Aorta (tissue), 5 donors: ENCODE results near the gene GPC3. TPM values are rescaled to one million over a fixed set of nuclear protein-coding genes. Genes with fewer than 3 reads are reported as not detected.

Experiments
- ATAC-seq: fragments of 200-7000 bp; cut with Tn5 transposase; one replicate; pipeline ENCODE4 v1.9.1; 2022; ENCODE audit warnings: moderate library complexity; ENCODE audit not compliant: low FRiP score
- DNase-seq, 2 donors: peaks; one replicate each; pipeline ENCODE4 v3.0.0-alpha.2; 2020
- H3K27ac ChIP-seq, 2 donors: one replicate each; pipeline ENCODE4 v1.5.1; 2013; ENCODE audit warnings: low read length in 2 of 2, mild to moderate bottlenecking in 2 of 2, moderate library complexity in 2 of 2, control low read depth in 1 of 2, inconsistent platforms in 1 of 2, low read depth in 1 of 2
- H3K27me3 ChIP-seq, 2 donors: one replicate each; pipeline ENCODE4 v1.6.1; 2013; ENCODE audit warnings: control low read depth in 1 of 2, low read length in 1 of 2, mild to moderate bottlenecking in 1 of 2, moderate library complexity in 1 of 2; ENCODE audit not compliant: insufficient read depth in 2 of 2, control insufficient read depth in 1 of 2
- H3K36me3 ChIP-seq, 2 donors: one replicate each; pipeline ENCODE4 v1.6.1; 2013; ENCODE audit warnings: control low read depth in 1 of 2, low read length in 1 of 2, mild to moderate bottlenecking in 1 of 2; ENCODE audit not compliant: insufficient read depth in 2 of 2, control insufficient read depth in 1 of 2
- H3K4me1 ChIP-seq, 2 donors: one replicate each; pipeline ENCODE4 v1.6.1; 2013; ENCODE audit warnings: low read length in 2 of 2, control low read depth in 1 of 2, mild to moderate bottlenecking in 1 of 2, moderate library complexity in 1 of 2; ENCODE audit not compliant: insufficient read depth in 2 of 2, control insufficient read depth in 1 of 2
- H3K4me3 ChIP-seq, 2 donors: one replicate each; pipeline ENCODE4 v1.5.1; 2013; ENCODE audit warnings: low read length in 2 of 2, control low read depth in 1 of 2, mild to moderate bottlenecking in 1 of 2
- H3K9me3 ChIP-seq: one replicate; pipeline ENCODE4 v1.6.1; 2013; ENCODE audit warnings: mild to moderate bottlenecking, low read length; ENCODE audit not compliant: control insufficient read depth
- WGBS, 2 donors: extraction: QIAGEN DNeasy Blood & Tissue Kit; methylation state at CpG; one replicate each; pipeline ENCODE4 v1.1.7; 2013; 5-methylcytosine and 5-hydroxymethylcytosine counted together
- intact Hi-C, 2 donors: fragments of 100-400 bp; cut with DNase I; formaldehyde crosslinking; loops; one replicate each; pipeline versions ENCODE4 v1.14.2 to v1.15.0; 2022
- polyA plus RNA-seq, 2 donors: library from polyadenylated mRNA; stranded (reverse); fragments of 200-250 nt; gene quantifications; one replicate each; pipeline ENCODE4 v1.2.3, GENCODE V29; 2013
- total RNA-seq, 2 donors: library from RNA; stranded (reverse); fragmentation: NEBNext Ultra II Directional; extraction: Animal tissue kit (Norgen Biotek cat#: 25700); gene quantifications; one replicate each; pipeline ENCODE4 v1.2.1, GENCODE V29; 2021
- donor health status: healthy with polysubstance abuse.
- donor health status: Bipolar disorder and iron deficiency.
- donor health status: DM: no; HTN: no; CAD: no.
- donor health status: DM: no; HTN: no; CAD: no.
- donor health status: DM: yes; HTN: yes; CAD: no.

The GPC3 gene
- total and polyA plus RNA-seq, 4 donors: 1.1 to 13.2 (median 5.0) TPM

GRCh38 chrX:133850399-133850798 is 135.0 kb downstream of the GPC3 start:
- intact Hi-C loops: no loop called here
- no peak for ATAC-seq
- 77 to 92% methylated on average over 2 of the region's 2 CpGs for WGBS, 2 donors
- Histone ChIP-seq H3K9me3 (no peaks in the 10 kb centered on the region), H3K4me3 (no peak overlapping the region), H3K36me3 (no peaks in the 10 kb centered on the region), H3K27ac (no peak overlapping the region), H3K27me3 (peaks cover 0 to 3% of the 10 kb centered on the region in 2 donors), H3K4me1 (no peaks in the 10 kb centered on the region)
- no peak for DNase-seq

- H3K36me3 ChIP-seq: no peaks in the 10 kb centered on the region
- DNase-seq: no peak
- ATAC-seq: no peak
- H3K27me3 ChIP-seq: peaks cover 0 to 3% of the 10 kb centered on the region in 2 donors
- H3K9me3 ChIP-seq: no peaks in the 10 kb centered on the region
- intact Hi-C loops: no loop called here
- H3K4me3 ChIP-seq: no peak overlapping the region
- no peak overlapping the region for H3K27ac ChIP-seq
- H3K4me1 ChIP-seq: no peaks in the 10 kb centered on the region
Observed at GRCh38 chrX:133849676-133850075, 135.7 kb downstream of the GPC3 start.

- no peak overlapping the region for H3K27ac ChIP-seq
- intact Hi-C loops: no loop called here
- no peaks in the 10 kb centered on the region for H3K27me3 ChIP-seq
- H3K36me3 ChIP-seq: no peaks in the 10 kb centered on the region
- ATAC-seq: no peak
- DNase-seq: no peak
- no peaks in the 10 kb centered on the region for H3K9me3 ChIP-seq
- WGBS, 2 donors: 9 to 24% methylated on average over 6 of the region's 6 CpGs
- peak overlapping the region in 1 of 2 donors; percentile 20 for H3K4me3 ChIP-seq
- H3K4me1 ChIP-seq: no peaks in the 10 kb centered on the region
Observed at GRCh38 chrX:133847340-133847994, 137.9 kb downstream of the GPC3 start.

- intact Hi-C loops: no loop called here
- Histone ChIP-seq H3K9me3 (no peaks in the 10 kb centered on the region), H3K27me3 (no peaks in the 10 kb centered on the region), H3K27ac (no peak overlapping the region), H3K4me3 (no peak overlapping the region), H3K36me3 (no peaks in the 10 kb centered on the region), H3K4me1 (no peaks in the 10 kb centered on the region)
- ATAC-seq (no peak), DNase-seq (no peak)
- WGBS, 2 donors: 11 to 17% methylated on average over 2 of the region's 2 CpGs
Observed at GRCh38 chrX:133846311-133846710, 139.1 kb downstream of the GPC3 start.

- DNase-seq (no peak), ATAC-seq (no peak)
- 93 to 98% methylated on average over 2 of the region's 2 CpGs for WGBS, 2 donors
- H3K36me3 ChIP-seq: no peaks in the 10 kb centered on the region
- no peak overlapping the region for H3K4me3 ChIP-seq
- H3K9me3 ChIP-seq: no peaks in the 10 kb centered on the region
- H3K4me1 ChIP-seq: no peaks in the 10 kb centered on the region
- intact Hi-C loops: no loop called here
- no peaks in the 10 kb centered on the region for H3K27me3 ChIP-seq
- no peak overlapping the region for H3K27ac ChIP-seq
Observed at GRCh38 chrX:133840415-133840814, 145.0 kb downstream of the GPC3 start.

- 57 to 72% methylated on average over 5 of the region's 5 CpGs for WGBS, 2 donors
- H3K27ac ChIP-seq: no peak overlapping the region
- ATAC-seq: no peak
- intact Hi-C loops: no loop called here
- H3K9me3 ChIP-seq: no peaks in the 10 kb centered on the region
- DNase-seq: no peak
- no peak overlapping the region for H3K4me3 ChIP-seq
- H3K27me3 ChIP-seq: no peaks in the 10 kb centered on the region
- H3K4me1 ChIP-seq: no peaks in the 10 kb centered on the region
- no peaks in the 10 kb centered on the region for H3K36me3 ChIP-seq
Observed at GRCh38 chrX:133838761-133839676, 146.4 kb downstream of the GPC3 start.

GRCh38 chrX:133837091-133837490 is 148.3 kb downstream of the GPC3 start:
- Histone ChIP-seq H3K4me3 (no peak overlapping the region), H3K9me3 (no peaks in the 10 kb centered on the region), H3K36me3 (no peaks in the 10 kb centered on the region), H3K27ac (no peak overlapping the region), H3K4me1 (no peaks in the 10 kb centered on the region), H3K27me3 (no peaks in the 10 kb centered on the region)
- no peak for ATAC-seq
- intact Hi-C loops: no loop called here
- 47 to 56% methylated on average over 2 of the region's 2 CpGs for WGBS, 2 donors
- no peak for DNase-seq

- Histone ChIP-seq H3K36me3 (no peaks in the 10 kb centered on the region), H3K4me3 (no peak overlapping the region), H3K27ac (no peak overlapping the region), H3K27me3 (no peaks in the 10 kb centered on the region), H3K9me3 (no peaks in the 10 kb centered on the region), H3K4me1 (no peaks in the 10 kb centered on the region)
- WGBS, 2 donors: 67 to 87% methylated on average over 3 of the region's 3 CpGs
- ATAC-seq (no peak), DNase-seq (no peak)
- intact Hi-C loops: no loop called here
Observed at GRCh38 chrX:133836561-133836960, 148.8 kb downstream of the GPC3 start.

- no peaks in the 10 kb centered on the region for H3K36me3 ChIP-seq
Observed at GRCh38 chrX:133834771-133835170, 150.6 kb downstream of the GPC3 start.

More at GRCh38 chrX:133834771-133835170, 150.6 kb downstream of the GPC3 start:
- Histone ChIP-seq H3K9me3 (no peaks in the 10 kb centered on the region), H3K27me3 (no peaks in the 10 kb centered on the region), H3K4me3 (no peak overlapping the region), H3K27ac (no peak overlapping the region), H3K4me1 (no peaks in the 10 kb centered on the region)
- DNase-seq (no peak), ATAC-seq (no peak)
- intact Hi-C loops: no loop called here
- WGBS, 2 donors: 51 to 60% methylated on average over 1 of the region's 1 CpG
